Suppressor macrophage treated with lipopolysaccharide for 4 hours (primary cell): Measurements from ENCODE around the gene MDFI.

Experiments used
- DNase-seq: peaks from one replicate; pipeline ENCODE4 v3.0.0-alpha.2; 2020

Gene MDFI

DNA sequence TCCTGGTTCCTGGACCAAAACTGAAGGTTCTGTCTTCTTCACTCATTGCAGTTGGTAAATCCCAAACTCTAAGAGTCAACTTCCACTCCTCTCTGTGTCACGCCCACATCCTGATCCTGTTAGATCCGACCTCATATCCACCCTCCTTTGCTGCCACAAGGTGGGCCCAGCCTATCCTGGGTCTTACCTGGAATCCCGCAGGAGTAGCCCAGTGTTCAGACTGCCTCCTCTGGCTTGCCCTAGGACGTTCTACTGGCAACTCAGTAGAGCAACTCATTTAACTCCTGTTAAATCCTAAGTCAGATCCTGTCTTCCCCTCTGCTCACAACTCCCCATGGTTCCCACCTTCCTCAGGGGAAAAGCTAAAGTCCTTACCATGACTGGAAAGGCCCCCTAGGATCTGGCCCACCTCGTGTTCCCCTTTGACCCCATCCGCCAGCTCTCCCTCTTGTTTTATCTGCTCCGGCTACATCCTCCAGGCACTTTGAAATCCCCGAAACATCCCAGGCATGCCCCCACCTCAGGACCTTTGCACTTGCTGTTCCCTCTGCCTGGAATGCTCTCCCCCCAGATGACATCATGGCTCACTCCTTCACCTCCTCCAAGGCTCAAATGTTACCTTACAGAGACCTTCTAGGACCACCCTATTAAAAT is 53.3 kb downstream of the MDFI start:
- DNase-seq, result no peak

GRCh38 chr6:41692080-41692675 is 53.9 kb downstream of the MDFI start:
- DNase-seq, result no peak

DNA sequence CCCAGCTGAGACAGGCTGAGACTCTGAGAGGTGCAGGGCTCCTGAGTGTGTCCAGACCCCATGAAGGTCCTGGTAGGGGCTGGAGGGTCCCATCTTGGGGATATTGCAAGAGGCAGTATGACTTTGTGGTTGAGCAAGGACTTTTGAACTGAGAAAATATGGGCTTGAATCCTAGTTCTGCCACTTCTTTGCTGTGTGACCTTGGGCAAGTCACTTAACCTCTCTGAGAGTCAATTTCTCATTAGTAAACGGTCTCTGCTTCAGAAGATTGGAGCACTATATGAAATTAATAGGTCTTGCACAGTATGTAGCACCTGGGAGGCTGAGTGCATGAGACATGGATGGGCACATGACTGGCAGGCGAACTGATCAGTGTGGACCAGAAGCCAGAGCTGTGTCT is 54.5 kb downstream of the MDFI start:
- no peak for DNase-seq

- DNase-seq, result no peak
Observed at GRCh38 chr6:41693281-41694240, 55.3 kb downstream of the MDFI start.

- peak; percentile 34 for DNase-seq
Observed at GRCh38 chr6:41694815-41695526, 56.7 kb downstream of the MDFI start.

DNA sequence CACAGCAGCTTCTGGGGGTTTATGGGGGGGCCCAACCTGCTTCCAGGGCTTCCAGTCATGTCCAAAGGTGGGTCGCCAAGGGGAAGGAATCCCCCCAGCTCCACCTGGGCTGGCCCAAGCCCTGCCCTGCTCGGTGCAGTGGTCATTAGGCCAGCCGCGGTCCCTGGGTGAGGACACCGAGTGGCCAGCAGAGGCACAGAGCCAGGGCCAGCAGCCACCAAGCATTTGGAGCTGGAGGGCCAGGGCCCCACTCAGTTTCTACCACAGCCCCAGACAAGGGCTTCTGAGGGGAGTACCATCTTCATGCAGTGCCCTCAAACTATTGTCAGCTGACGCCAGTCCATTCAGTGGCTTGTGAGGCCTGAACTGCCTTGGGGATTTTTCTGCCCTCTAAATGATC is 57.6 kb downstream of the MDFI start:
- DNase-seq, result no peak

- no peak for DNase-seq
Observed at GRCh38 chr6:41696788-41697187, 58.5 kb downstream of the MDFI start.

DNA sequence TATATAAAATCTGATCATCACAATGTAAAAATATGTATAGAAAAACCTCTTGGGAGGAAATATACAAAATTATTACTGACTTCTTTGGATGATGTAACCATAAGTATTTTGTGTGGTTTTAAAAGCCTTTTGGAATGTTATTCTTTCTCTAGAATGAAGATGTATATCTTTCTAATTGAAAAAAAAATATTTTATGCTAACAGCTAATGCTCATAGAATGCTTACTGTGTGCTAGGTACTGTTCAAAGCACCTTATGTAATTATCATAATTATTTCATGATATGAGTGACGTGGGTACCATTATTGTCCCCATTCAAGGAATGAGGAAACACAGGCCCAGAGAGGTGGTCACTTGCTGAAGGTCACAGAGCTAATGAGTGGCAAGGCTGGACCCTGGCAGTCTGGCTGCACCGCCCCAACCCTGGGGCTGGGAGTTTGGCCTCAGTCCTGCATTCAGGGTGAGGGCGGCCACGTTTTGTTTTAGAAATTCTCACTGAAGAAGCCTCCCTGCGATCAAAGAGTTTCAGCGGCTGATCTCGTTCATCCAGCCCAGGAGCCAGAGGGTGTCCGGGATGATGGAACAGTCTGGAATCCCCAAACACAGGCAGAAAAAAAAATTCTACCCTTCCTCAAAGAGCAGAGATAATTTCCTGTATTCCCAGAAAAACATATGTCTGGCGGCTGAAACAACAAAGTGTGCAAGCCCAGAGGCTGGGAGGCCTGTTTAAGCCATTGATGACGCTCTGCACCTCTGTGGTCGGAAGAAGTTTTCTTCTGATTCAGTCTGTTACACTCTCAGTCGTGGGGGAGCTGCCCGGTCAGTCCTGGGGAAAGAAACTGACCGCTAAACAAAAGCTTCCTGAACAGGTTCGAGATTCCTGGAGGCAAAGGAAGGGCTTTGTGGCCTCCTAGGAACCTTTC is 59.9 kb downstream of the MDFI start:
- DNase-seq, result no peak

GRCh38 chr6:41699063-41699462 is 60.8 kb downstream of the MDFI start:
- DNase-seq, result no peak

DNA sequence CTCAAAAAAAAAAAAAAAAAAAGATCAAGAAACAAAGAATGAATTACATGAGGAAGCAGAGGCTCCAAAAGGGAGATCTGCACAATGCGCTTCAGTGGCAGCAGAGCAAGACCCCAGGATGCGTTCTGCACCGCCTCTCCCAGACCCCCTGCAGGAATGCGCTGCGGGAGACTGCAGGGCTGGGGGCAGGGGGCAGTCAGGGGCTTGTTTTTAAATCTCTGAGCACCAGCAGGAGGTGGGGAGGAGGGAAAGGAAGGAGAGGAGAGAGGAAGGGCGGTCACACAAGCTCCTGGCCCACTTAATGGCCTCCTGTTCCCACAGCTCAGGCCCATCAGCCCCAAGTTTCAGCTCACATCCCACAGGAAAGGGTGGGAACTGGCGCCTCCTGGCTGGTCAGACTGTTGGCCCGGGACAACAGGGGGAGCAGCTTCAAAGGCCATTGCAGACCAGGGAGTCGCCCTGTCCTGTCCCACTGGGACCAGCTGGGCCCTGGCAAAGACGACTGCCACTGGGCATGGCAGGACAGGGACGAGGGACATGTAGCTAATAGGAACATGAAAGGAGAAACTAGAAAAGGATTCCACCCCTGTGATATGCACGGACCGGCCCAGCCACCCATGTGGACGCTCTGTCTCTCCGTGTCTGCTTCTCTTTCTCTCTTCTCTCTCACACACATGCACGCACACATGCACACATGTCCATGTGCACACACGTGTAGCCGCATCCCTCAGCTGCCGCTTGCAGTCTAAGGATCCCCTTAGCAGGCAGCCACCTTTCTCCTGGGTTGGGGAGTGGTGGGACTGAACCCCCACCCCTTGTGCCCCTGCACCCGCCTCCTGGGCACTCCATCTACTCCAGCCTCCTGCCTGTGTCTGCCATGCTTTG is 62.4 kb downstream of the MDFI start:
- DNase-seq, result no peak

- no peak for DNase-seq
Observed at GRCh38 chr6:41702089-41702745, 63.9 kb downstream of the MDFI start.

- DNase-seq, result no peak
Observed at GRCh38 chr6:41702771-41703494, 64.7 kb downstream of the MDFI start.
